Measurements from ENCODE around the gene FBXL13. TPM values are rescaled to one million over a fixed set of nuclear protein-coding genes. Genes with fewer than 3 reads are reported as not detected.

The FBXL13 gene
- total and polyA plus RNA-seq, 2 of the 8 experiments (the other 6 are each of a cell fraction or from before 2014, with no cell fraction given): 1.2 to 2.8 TPM

DNA sequence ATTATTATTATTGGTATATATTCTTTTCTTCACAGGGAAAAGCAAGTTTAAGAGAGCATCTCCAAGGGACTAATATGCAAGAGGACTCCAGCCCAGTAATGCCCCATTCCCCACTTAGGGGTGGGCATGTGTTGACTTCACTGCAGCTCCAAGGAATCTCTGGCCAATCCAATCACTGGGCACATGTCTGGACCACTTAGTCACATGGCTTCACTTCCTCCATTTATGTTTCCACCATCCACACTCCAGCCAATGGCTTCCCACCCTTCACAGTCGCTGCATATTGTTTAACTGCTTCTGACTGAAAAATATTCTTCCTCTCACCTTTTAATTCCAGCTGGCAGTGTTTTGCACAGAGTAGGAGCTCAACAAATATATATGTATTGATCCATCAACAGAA is 43.6 kb downstream of the FBXL13 start (continued):
- TF ChIP-seq TEAD4 (IDR thresholded peaks at IDR 0.05; ENCODE audit: low read depth, low read length): no peak
- no peak for TF ChIP-seq FOSL1 (IDR thresholded peaks at IDR 0.05; ENCODE audit: insufficient read depth, low read depth, low read length)

Measured in H1 (cell line).